RPMI8226 (cell line): Measurements from ENCODE around the gene PLEKHA5.
"Not testable (repeated sequence)": the region's sequence is repeated elsewhere in the genome, so short reads cannot be mapped to it uniquely, and the experiment has no call there.

Experiments
- DNase-seq: peaks from one replicate; pipeline ENCODE4 v3.0.0-alpha.2; 2015

The PLEKHA5 gene

DNA sequence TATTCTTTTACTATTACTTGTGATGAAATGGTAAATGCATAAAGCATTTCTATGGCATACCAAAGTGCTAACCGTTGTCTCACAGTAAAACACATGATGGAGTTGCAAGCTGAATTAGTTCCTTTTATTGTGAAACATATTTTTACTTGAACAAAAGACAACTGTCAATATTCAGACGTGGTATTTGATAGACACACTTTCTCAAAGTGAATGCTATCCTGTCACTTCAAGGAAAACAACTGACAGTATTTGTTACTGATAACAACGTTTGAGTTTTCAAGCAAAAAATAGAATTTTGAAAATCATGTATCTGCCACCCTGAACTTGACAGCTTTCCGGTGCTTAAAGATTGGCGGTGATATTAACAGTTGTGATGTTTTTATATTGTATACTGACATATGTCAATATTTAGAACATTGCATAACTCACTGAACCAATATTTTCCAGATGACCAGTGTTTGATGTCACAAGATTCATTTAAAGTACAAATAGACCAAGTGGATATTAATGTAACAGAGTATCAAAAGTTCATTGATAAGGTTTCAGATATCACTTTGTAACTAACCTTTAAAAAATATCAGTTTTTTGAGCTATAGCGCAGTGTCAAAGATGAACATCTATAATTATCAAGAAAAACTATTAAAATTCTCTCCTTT, 156.4 kb downstream of the PLEKHA5 start:
- DNase-seq, result no peak

DNA sequence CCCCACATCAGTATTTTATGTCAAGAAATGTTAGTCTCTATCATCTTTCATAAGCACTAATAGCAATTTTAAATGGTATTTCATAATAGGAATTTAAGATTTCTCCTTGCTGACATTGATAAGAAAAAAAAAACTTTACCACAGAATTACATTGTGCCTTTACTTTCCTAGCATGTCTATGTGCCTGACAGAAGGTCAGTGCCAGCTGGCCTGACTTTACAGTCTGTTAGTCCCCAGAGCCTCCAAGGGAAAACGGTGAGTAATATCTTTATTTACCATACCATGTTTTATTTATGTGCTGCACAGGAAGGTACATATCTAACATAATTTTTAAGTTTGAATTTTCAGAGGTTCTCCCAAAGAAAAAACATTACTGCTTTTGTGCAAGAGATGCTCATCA, 157.8 kb downstream of the PLEKHA5 start:
- DNase-seq, result no peak

DNA sequence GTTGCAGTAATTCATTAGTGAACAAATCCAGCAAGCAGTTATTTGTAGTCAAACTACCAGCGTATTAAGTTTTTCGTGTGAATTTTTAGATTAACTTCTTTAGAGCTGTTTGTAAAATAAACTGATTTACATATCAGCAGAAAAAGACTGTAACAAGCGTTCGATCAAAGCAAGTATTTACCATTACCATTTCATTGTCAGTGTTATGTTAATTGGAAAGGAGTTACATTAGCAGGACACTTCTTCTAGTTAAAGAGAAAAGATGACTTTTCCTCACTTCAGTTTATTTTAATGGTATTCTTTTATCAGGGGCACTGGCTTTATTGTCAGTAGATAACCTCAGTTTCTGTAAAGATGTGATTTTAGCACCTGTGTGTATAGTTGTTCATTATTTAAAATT, 158.6 kb downstream of the PLEKHA5 start:
- DNase-seq, result no peak

DNA sequence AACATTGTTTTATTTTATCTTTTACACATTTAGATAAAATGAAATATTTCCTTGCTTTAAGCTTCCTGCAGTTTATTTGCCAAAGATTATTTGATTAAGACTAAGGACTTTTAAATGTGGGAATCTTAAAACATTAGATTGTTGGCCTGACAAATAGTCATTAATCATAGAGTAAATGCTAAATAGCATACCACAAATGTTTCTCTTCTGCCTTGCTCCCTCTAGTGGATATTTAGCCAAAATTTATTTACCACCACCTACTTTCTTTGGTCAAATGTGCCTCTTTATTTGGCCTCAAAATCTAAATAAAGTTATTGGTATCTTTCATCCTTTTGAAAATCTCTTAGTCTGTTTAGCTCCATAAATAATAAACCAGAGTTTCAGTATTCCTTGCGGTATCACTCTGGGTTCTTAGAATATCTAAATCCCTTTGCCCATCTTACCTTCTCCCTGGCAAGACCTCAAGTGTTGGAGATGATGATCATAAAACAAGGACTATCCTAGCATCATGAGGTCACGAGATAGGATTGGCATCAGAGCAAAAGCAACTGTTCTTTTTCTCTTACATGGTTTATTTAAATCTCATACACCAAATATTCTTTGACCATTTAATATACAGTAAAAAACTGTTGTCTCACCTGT, 159.2 kb downstream of the PLEKHA5 start:
- DNase-seq, result peak; percentile 29

DNA sequence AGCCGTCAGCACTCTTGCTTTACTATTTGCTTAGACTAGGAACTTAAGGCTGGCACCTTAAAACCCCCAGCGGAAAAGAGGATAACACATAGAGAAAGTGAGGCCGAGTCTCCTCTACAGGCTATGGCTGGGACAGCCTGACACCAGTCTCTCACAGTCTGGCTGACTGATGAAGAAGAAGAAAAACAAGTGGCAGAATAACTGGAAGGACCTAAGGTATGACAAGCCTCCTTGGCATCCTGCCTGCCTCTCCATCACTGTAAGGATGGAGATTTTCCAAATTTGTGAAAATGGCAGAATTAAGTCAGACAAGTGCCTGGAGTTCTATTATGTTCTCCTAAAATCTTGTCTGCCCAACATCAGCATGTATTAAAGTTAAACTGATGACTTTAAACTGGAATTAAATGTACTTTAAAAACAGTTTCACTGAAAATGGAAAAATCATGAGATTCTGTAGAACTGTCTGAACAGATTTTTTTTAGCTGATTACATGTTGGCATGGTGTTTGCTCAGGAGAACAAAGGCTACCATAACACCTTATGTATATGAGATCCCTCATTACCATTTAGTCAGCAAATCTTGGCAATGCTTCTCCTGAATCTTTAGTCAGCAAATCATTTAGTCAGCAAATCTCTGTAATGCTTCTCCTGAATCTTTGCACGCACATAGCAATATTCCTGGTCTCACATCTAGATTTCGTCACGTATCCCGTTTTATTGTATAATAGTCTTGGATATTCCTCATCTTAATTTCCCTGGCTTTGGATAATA, 169.5 kb downstream of the PLEKHA5 start:
- DNase-seq, result no peak

DNA sequence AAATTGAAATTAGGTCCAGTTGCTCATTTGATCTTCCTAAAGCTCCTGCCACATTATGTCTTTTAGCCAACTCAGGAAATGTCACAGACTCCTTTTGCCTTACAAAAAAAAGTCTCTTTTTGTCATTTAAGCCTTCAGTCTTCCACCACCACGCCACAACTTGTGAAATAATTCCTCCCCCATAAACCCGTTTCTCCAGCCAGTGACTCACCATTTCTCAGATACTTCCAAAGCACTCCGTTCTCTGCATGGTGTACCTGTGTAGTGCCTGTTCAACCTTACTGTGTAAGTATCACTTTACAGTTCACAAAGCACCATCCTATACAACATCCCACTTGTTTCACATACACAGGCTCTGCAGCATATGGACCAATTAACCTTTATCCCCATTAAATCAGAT, 170.2 kb downstream of the PLEKHA5 start:
- DNase-seq, result no peak

DNA sequence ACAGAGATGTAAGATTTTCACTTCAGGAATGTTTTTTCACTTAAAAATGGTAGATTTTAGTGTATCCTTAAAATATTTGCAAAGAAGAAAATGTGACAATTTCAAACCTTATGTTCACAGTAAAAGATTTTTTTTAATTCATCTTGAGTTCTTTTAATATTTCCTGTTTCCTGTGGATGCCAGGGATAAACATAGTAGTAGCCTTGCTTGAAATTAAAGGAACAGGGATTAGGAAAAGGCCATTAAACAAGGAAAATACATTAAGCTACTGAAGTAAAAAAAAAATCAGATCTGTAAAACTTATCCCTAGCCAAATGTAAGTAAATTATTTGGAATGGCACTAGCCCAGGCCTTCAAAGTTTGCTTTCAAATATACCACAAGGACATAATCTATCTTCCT, 171.7 kb downstream of the PLEKHA5 start:
- DNase-seq, result no peak

DNA sequence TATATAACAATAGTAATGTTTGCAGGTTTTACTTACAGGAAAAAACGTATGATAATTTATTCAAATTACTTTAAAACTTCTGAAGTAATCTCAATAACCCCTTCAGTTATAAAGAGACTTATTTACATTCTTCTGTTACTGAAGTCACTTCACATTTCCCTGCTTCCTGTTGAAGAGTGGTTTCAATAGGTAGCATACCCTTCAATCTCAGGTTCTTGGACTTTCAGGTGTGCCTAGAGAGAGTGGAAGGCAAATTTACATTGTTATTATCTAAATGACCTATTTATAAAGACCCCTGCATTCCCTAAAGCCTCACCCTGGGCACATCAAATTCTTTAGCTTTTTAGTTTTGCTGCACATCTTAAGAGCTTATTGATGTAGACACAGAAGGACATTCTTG, 172.2 kb downstream of the PLEKHA5 start:
- DNase-seq, result no peak

DNA sequence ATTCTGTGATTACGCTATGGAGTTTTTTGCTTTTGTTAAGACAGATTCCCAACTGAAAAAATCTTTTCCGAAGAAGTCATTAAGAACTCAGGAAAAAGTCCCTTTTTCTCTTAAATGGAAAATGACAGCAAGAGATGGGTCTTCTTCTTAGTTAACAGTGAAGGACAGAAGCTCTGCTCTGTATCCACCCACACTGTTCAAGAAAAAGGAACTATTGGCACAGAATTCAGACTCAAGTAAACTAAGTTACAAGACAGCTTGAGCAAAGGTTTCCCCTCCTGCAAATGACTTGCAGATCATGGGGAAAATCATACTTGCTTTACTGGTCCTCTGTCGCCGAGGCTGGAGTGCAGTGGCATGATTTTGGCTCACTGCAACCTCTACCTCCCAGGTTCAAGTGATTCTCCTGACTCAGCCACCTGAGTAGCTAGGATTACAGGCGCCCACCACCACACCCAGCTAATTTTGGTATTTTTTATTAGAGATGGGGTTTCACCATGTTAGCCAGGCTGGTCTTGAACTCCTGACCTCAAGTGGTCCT, 172.6 kb downstream of the PLEKHA5 start:
- no peak for DNase-seq

DNA sequence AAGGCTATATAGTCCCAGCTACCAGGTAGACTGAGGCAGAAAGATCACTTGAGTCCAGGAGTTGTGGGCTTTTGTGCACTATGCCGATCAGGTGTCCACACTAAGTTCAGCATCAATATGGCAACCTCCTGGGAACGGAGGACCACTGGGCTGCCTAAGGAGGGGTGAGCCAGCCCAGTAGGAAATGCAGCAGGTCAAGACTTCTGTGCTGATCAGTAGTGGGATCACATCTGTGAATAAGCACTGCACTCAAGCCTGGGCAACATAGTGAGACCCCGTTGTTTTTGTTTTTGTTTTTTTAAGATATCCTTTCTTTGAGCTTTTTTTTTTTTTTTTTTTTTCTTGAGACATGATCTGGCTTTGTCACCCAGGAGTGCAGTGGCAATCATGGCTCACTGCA, 174.0 kb downstream of the PLEKHA5 start:
- DNase-seq, result no peak

DNA sequence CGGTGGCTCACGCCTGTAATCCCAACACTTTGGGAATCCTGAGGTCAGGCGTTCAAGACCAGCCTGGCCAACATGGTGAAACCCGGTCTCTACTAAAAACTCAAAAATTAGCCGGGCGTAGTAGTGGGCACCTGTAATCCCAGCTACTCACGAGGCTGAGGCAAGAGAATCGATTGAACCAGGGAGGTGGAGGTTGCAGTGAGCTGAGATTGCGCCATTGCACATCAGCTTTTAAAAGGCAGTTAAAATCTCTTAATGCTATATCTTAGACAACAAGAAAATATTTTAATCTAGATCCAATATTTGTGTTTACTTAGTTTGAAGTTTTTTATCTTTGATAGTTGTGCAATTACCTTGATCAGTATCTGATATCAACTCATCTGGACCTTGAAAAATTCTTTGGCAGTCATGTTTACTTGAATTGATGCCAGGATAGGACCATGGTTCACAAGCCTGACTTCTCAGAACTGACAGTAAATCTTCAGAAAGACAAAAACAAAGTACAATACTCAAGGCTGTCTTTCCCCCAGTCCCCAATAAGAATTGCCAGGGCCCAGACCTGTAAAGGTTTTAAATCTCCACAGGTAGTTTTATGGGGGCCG, 174.7 kb downstream of the PLEKHA5 start:
- no peak for DNase-seq

DNA sequence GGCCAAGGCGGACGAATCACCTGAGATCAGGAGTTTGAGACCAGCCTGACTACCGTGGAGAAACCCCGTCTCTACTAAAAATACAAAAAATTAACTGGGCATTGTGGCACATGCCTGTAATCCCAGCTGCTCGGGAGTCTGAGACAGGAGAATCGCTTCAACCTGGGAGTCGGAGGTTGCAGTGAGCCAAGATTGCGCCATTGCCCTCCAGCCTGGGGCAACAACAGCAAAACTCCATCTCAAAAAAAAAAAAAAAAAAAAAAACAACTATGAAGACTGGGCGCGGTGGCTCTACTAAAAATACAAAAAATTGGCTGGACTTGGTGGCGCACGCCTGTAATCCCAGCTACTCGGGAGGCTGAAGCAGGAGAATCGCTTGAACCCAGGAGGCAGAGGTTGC, 176.1 kb downstream of the PLEKHA5 start:
- DNase-seq, result not testable (repeated sequence)

DNA sequence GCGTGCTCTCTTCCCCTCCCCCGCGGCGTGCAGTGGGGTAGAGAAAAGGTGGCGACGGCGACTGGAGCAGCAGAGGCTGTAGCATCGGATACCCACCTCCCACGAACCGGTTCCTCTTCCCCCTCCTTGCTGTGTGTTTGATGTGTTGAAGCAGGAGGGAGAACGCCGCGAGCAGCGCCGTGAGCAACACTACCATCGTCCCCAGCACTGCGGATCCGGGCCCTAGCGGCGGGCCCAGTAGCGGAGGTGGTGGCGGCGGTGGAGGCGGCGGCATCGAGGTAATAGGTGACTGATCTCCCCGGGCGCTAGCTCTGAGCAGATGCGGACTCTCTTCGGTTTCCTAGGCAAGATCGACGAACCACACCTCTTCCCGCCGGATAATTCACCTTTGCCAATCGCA, 176.8 kb downstream of the PLEKHA5 start:
- no peak for DNase-seq

DNA sequence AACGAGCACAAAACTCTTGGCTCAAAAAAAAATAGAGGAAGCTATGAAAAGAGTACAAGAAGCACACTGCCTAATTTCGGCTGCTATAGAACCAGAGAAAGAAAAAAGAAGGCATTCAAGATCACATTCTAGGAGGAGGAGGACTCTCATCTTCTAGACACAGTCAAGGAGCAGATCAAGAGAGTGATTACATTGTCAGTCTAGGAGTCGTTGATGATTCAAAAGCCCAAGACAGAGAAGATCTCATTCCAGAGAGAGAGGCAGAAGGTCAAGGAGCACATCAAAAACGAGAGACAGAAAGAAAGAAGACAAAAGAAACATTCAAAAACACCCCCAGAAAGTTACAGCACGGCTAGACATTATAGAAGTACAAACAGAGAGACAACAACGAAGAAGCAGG, 177.9 kb downstream of the PLEKHA5 start:
- no peak for DNase-seq

DNA sequence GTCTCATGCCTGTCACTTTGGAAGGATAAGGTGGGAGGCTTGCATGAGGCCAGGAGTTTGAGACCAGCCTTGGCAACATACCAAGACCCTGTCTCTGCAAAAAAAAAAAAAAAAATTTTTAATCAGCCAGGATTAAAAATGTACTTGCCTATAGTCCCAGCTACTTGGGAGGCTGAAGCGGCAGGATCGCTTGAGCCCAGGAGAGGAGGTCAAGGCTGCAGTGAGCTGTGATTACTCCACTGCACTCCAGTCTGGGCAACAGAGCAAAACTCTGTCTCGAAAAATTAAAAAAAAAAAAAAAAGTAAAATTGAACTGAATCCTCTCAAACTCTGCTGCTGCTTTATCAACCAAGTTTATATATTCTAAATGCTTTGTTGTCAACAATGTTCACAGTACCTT, 181.6 kb downstream of the PLEKHA5 start:
- no peak for DNase-seq

DNA sequence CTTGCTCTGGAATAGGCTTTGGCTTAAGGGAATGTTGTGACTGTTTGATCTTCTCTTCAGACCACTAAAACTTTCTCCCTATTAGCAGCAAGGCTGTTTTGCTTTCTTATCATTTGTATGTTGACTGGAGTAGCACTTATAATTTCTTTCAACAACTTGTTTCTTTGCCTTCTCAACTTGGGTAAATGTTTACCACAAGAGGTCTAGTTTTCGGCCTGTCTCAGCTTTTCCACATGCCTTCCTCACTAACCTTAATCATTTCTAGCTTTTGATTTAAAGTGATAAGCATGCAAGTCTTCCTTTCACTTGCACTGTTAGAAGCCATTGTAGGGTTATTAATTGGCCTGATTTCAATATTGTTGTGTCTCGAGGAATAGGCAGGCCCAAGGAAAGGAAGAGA, 183.1 kb downstream of the PLEKHA5 start:
- no peak for DNase-seq

DNA sequence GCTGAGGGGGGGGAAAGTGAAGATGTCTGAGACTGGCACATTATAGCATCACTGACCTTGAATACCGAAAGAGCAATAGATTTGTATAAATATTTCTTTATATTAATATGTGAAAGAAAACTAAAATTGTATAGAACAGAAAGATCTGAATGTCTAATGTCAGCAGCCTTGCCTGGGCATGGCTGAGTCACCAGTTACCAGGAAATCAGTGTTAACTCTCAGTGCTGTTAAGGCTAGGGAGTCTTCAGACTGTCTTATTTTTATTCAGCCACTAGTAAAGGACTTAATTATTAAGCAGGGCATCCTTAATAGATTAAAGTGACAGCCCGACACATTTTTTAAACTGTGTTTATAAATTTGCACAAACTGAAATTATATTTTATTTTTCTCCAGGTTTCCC, 186.9 kb downstream of the PLEKHA5 start:
- DNase-seq, result no peak

DNA sequence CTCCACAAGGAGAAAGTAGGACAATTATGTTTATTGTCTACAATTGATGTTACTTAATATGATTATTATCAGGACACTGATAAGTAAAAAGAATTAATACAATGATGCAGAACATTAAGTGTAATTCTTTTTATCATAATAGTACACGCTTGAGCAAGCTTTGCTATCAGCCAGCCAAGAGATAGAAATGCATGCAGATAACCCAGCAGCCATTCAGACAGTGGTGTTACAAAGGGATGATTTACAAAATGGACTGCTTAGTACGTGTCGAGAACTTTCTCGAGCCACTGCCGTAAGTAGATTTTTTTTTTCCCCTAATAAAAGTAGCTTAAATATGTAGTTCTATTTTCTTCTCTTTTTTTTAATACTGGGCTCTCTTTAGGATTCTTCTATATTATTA, 192.8 kb downstream of the PLEKHA5 start:
- DNase-seq, result no peak

DNA sequence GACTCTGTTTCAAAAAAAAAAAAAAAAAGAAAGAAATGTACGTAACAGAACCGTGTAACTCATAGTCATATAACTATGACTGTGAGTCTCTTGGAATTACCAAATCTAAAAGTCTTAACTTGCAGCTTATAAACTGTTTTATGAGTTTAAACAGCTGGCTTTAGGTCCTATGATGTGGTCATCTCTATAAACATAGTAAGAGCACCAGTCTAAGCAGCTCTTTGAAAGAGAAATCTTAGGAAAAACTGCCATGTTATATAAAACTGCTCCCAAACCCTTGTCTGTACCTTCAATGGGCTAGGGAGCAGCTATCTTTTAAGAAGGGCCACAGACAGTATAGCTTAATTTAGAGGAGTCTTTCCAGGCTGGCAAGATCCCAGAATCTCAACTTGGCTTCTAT, 194.3 kb downstream of the PLEKHA5 start:
- DNase-seq, result no peak

DNA sequence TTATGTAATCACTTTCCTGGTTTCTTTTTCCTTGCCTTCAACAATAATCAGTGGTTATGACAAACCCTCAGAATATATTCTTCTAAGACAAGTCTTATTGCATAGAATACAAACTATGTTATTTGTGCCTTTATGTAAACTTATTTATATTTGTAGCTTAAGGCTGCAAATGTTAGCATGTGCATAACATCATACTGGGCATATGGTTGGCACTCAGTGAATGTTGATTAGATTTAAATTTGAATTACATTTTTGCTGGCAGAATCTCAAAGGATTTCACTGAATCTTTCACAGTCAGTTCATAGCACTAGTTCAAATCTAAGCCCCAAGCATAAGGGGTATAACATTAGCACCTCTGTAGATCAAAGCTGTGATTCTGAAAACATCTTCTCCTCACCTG, 196.6 kb downstream of the PLEKHA5 start:
- no peak for DNase-seq

DNA sequence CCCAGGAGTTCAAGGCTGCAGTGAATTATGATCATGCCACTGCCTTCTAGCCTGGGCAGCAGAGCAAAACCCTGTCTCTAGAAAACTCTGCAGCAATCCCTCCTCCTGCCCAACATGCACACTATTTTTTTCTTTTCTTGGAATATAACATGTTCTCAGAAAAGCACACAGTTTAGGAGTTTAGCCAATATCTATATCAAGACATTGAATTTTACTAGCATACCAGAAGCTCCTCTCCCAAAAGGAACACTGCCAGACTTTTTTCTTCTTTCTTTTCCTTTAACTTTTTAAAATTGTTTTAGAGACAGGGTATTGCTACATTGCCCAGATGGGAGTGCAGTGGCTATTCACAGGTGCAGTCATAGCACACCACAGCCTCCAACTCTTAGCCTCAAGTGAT, 202.7 kb downstream of the PLEKHA5 start:
- no peak for DNase-seq

DNA sequence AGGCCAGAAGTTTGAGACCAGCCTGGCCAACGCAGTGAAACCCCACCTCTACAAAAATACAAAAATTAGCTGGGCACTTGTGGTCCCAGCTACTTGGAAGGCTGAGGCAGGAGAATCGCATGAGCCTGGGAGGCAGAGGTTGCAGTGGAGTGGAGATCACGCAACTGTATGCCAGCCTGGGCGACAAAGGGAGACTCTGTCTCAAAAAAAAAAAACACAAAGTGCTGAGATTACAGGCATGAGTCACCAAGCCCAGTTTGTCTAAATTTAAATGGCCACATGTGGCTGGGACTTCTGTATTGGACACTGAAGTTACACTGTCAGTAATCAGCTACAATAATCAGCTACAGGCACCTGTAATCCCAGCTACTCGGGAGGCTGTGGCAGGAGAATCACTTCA, 208.9 kb downstream of the PLEKHA5 start:
- DNase-seq, result no peak

DNA sequence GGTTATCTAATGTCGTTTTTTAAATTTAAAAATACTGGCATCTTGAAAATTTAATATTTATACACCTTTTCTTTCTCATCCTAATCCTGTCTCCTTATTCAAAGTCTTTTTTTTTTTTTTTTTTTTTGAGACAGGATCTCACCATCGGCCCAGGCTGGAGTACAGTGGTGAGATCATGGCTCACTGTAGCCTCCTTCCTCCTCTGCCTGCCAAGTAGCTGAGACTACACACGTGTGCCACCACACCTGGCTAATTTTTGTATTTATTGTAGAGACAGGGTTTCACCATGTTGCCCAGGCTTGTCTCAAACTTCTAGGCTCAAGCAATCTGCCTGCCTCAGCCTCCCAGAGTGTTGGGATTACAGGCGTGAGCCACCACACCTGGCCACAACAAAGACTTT, 221.3 kb downstream of the PLEKHA5 start:
- not testable (repeated sequence) for DNase-seq

DNA sequence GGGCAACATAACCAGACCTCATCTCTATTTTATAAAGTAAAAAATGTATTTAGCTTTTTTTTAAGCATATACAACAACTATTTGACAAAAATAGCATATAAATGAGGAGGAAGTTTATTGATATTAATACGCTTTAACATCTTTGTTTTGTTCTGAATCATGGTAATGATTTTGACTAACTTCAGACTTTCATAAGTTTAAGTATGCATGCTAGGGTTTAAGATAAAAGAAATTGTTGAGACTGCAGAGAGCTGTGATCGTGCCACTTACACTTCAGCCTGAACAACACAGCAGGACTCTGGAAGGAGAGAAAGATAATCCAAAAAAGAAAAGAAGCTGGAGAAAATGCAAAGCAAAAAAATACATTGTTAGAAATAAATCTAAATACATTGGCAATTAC, 221.8 kb downstream of the PLEKHA5 start:
- no peak for DNase-seq
